Heart left ventricle (tissue), 13 donors: ENCODE measurements around the gene ST7.

ENCODE experiments used
- POLR2A ChIP-seq, 2 donors: fragments of 450-650 bp; IDR thresholded peaks; one replicate each; pipeline ENCODE4 v1.6.1; 2017; ENCODE audit warnings: antibody characterized with exemption in 2 of 2, mild to moderate bottlenecking in 2 of 2, moderate library complexity in 2 of 2
- TF ChIP-seq, protein P1 (sequence below), 12 donors: fragments of 200-600 bp; sonication (generic) in 4 of 12; IDR thresholded peaks; one replicate each; pipeline versions ENCODE4 v1.5.0 to v1.8.0; 2018 to 2022; ENCODE audit warnings: antibody characterized with exemption in 12 of 12, mild to moderate bottlenecking in 5 of 12
- donor health status: ischemic (EF 13 %, LVEDD 7.1; RV severe dilation, severe dysfunction).
- donor health status: DM: no; HTN: yes; CAD: no.
- donor health status: DM: no; HTN: no; CAD: no.
- donor health status: ischemic (EF 25% LVEDD 6.9; RV normal size, moderate dysfunction).
- donor health status: ischemic (EF 25% LVEDD 5.7; RV mildly dilated, moderate dysfunction).
- donor health status: ischemic (EF 35%, LVEDD 5.7; RV mildly dilated, moderate dysfunction).
- donor health status: nonischemic (EF 11% LVEDD 7.7; RV severe dilation, severe dysfunction).
- donor health status: DM: yes; HTN: yes; CAD: no.
- donor health status: PGD.
- donor health status: ischemic (EF 29% LVEDD 5.4; RV normal size, mild dysfunction).
- donor health status: nonischemic (EF 23%, LVEDD 6.1; RV moderate dilation, normal function).

DNA sequence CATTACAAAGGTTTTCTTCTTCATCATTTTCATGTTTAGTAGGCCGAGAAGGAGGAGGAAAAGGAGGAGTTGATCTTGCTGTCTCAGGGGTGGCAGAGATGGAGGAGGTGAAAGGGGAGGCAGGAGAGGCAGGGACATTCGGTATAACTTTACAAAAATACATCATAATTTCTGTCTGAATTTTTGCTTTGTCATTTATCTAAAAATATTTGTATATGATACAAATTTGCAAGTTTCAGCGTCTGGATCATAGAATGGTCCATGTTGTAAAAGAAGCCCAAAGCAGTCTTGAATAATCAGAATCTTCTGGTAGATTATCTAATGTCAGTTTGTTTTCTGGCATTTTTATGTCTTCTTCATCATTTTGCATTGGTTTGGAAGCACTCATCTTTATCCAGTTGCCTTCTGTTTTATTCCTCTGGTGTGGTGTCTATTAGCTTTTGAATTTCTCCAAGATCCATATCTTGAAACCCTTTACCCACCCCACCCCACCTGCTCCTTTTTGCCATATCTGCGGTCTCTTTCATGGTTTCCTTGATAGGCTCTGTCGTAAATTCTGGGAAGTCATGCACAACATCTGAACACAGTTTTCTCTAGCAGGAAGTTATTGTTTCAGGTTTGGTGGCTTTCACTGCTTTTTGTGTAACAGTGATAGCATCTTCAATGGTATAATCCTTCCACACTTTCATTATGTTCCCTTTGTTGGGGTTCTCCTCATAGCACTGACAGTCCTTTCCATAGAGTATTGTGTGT lies 95.0 kb downstream of the ST7 start:
- TF ChIP-seq, protein P1, sequence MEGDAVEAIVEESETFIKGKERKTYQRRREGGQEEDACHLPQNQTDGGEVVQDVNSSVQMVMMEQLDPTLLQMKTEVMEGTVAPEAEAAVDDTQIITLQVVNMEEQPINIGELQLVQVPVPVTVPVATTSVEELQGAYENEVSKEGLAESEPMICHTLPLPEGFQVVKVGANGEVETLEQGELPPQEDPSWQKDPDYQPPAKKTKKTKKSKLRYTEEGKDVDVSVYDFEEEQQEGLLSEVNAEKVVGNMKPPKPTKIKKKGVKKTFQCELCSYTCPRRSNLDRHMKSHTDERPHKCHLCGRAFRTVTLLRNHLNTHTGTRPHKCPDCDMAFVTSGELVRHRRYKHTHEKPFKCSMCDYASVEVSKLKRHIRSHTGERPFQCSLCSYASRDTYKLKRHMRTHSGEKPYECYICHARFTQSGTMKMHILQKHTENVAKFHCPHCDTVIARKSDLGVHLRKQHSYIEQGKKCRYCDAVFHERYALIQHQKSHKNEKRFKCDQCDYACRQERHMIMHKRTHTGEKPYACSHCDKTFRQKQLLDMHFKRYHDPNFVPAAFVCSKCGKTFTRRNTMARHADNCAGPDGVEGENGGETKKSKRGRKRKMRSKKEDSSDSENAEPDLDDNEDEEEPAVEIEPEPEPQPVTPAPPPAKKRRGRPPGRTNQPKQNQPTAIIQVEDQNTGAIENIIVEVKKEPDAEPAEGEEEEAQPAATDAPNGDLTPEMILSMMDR (IDR thresholded peaks at IDR 0.05), result no peak
- TF ChIP-seq POLR2A (IDR thresholded peaks at IDR 0.05), result no peak
